HepG2 (cell line): Measurements from ENCODE around the gene NFKBIL1. TPM values are rescaled to one million over a fixed set of nuclear protein-coding genes. Genes with fewer than 3 reads are reported as not detected.

Experiments
- DNMT1 ChIP-seq: sonication (generic); formaldehyde crosslinking; IDR thresholded peaks from 2 replicates; pipeline ENCODE4 v1.5.1; 2020; ENCODE audit warnings: mild to moderate bottlenecking, missing genetic modification reagents
- ESRRA ChIP-seq: sonication (generic); formaldehyde crosslinking; IDR thresholded peaks from 2 replicates; pipeline ENCODE4 v1.5.1; 2020; ENCODE audit warnings: mild to moderate bottlenecking, low read depth, missing genetic modification reagents
- ETV5 ChIP-seq: IDR thresholded peaks from 2 replicates; pipeline ENCODE4 v1.6.1; 2018; ENCODE audit warnings: missing biosample characterization, missing genetic modification reagents, inconsistent platforms, borderline replicate concordance
- GMEB2 ChIP-seq: IDR thresholded peaks from 2 replicates; pipeline ENCODE4 v1.6.1; 2016; ENCODE audit warnings: missing biosample characterization, missing genetic modification reagents, low read depth
- HMG20B ChIP-seq: conservative IDR thresholded peaks from 2 replicates; pipeline ENCODE4 v1.6.1; 2016; ENCODE audit warnings: missing genetic modification reagents, missing compliant biosample characterization
- IKZF1 ChIP-seq: fragments of 450-650 bp; IDR thresholded peaks from 2 replicates; pipeline ENCODE4 v1.7.1; 2016
- MAFF ChIP-seq: IDR thresholded peaks from 2 replicates; pipeline ENCODE4 v1.6.1; 2011; ENCODE audit warnings: low read depth, low read length, improper control_type of control experiment
- MED1 ChIP-seq: sonication (generic); formaldehyde crosslinking; IDR thresholded peaks from 2 replicates; pipeline ENCODE4 v1.4.0; 2020; ENCODE audit warnings: missing genetic modification reagents
- MLX ChIP-seq: IDR thresholded peaks from 2 replicates; pipeline ENCODE4 v1.6.1; 2016
- NR2F1 ChIP-seq, 2 experiments: fragments of 450-650 bp in 1 of 2; formaldehyde crosslinking in 1 of 2; IDR thresholded peaks; 2 replicates each; pipeline versions ENCODE4 v1.5.0 to v1.6.1; 2016 to 2020; ENCODE audit warnings: mild to moderate bottlenecking in 1 of 2, missing compliant biosample characterization in 1 of 2, missing genetic modification reagents in 1 of 2, moderate library complexity in 1 of 2
- PCBP1 ChIP-seq: fragments of 200-400 bp; formaldehyde crosslinking; IDR thresholded peaks from 2 replicates; pipeline ENCODE4 v1.6.1; 2017; ENCODE audit warnings: mild to moderate bottlenecking, low read depth, low read length, borderline replicate concordance
- TBP ChIP-seq: sonication (generic); formaldehyde crosslinking; IDR thresholded peaks from 2 replicates; pipeline ENCODE4 v1.5.0; 2020; ENCODE audit warnings: missing genetic modification reagents
- TFDP1 ChIP-seq: IDR thresholded peaks from 2 replicates; pipeline ENCODE4 v1.6.1; 2016; ENCODE audit warnings: missing compliant biosample characterization, missing genetic modification reagents, borderline replicate concordance
- ZBED4 ChIP-seq: sonication (generic); formaldehyde crosslinking; IDR thresholded peaks from 2 replicates; pipeline ENCODE4 v1.4.0; 2020; ENCODE audit warnings: missing genetic modification reagents, borderline replicate concordance
- ZBTB43 ChIP-seq: sonication (generic); formaldehyde crosslinking; conservative IDR thresholded peaks from 2 replicates; pipeline ENCODE4 v1.4.0; 2020; ENCODE audit warnings: missing genetic modification reagents
- ZMAT3 ChIP-seq: sonication (generic); formaldehyde crosslinking; conservative IDR thresholded peaks from 2 replicates; pipeline ENCODE4 v1.7.0; 2021; ENCODE audit warnings: missing genetic modification reagents
- ZNF263 ChIP-seq: sonication (generic); formaldehyde crosslinking; IDR thresholded peaks from 2 replicates; pipeline ENCODE4 v1.4.0; 2020; ENCODE audit warnings: missing genetic modification reagents
- ZNF468 ChIP-seq: sonication (generic); formaldehyde crosslinking; IDR thresholded peaks from 2 replicates; pipeline ENCODE4 v1.8.0; 2022; ENCODE audit warnings: mild to moderate bottlenecking, moderate library complexity, missing genetic modification reagents
- ZNF850 ChIP-seq: sonication (generic); formaldehyde crosslinking; conservative IDR thresholded peaks from 2 replicates; pipeline ENCODE4 v1.9.0; 2021; ENCODE audit warnings: mild to moderate bottlenecking, missing genetic modification reagents
- ZSCAN25 ChIP-seq: sonication (generic); formaldehyde crosslinking; IDR thresholded peaks from 2 replicates; pipeline ENCODE4 v1.8.0; 2022; ENCODE audit warnings: mild to moderate bottlenecking, missing genetic modification reagents
- polyA plus RNA-seq, 8 experiments: library from polyadenylated mRNA; depleted of rRNA in 3 of 8; stranded (reverse) in 7 of 8; unstranded in 1 of 8; fragments of >200 nt; fragmentation: Illumina TruSeq in 4 of 8; extraction: Trizol in 4 of 8; gene quantifications; 2 replicates each; pipeline versions ENCODE4 v1.2.1 to v1.2.3, GENCODE V29; 2011 to 2016; ENCODE audit warnings: low read depth in 4 of 8, missing spikeins in 1 of 8, mixed read lengths in 1 of 8; ENCODE audit not compliant: insufficient read depth in 1 of 8
- total RNA-seq, 5 experiments: library from RNA; depleted of rRNA; stranded (reverse); fragments of >200 nt; fragmentation: Illumina TruSeq; extraction: Trizol; gene quantifications; 2 replicates each; pipeline ENCODE4 v1.2.3, GENCODE V29; 2016; ENCODE audit warnings: low read depth in 1 of 5

Gene NFKBIL1
- total and polyA plus RNA-seq, 2 of the 13 experiments (the other 11 are each of a cell fraction or from before 2014, with no cell fraction given) = 9.7 to 19.5 TPM

- TF ChIP-seq IKZF1 (no peak), MAFF (no peak), MLX (CRISPR knock-in tag) (no peak), TFDP1 (peak; percentile 28; the same call in 1 of the 2 replicates), PCBP1 (0 out of 2 replicates have a peak, but pooled peaks have one; percentile 63), ZMAT3 (CRISPR knock-in tag) (no peak), NR2F1 (CRISPR knock-in tag; IDR thresholded peaks at IDR 0.05) (no peak), GMEB2 (no peak), ZBTB43 (CRISPR knock-in tag) (no peak), ETV5 (CRISPR knock-in tag) (no peak), HMG20B (0 out of 2 replicates have a peak, but pooled peaks have one; percentile 18), ZNF263 (CRISPR knock-in tag) (peak; percentile 53; the same call in 1 of the 2 replicates), TBP (no peak), DNMT1 (no peak), MED1 (CRISPR knock-in tag) (peak; percentile 12; the same call in 1 of the 2 replicates), ZNF468 (no peak), ZNF850 (0 out of 2 replicates have a peak, but pooled peaks have one; percentile 28), ESRRA (CRISPR knock-in tag) (no peak; the same call in 1 of the 2 replicates), ZBED4 (CRISPR knock-in tag) (no peak), ZSCAN25 (no peak)
Measured at GRCh38 chr6:31528821-31529328, 18.5 kb upstream of the NFKBIL1 start, which contains the start of gene MCCD1 (continued).
